ENCODE data around the gene ULBP3.

Gene ULBP3

GRCh38 chr6:150046943-150047342, 22.0 kb downstream of the ULBP3 start:
- H3K4me3 ChIP-seq (ENCODE audit: low read length): no peak overlapping the region
- H3K9me2 ChIP-seq (replicated peaks; ENCODE audit: control insufficient read depth, low read length): no peaks in the 10 kb centered on the region
- no peaks in the 10 kb centered on the region for H4K20me1 ChIP-seq (ENCODE audit: control insufficient read depth, insufficient read depth, low read depth, low read length)
- H3K79me2 ChIP-seq (ENCODE audit: control insufficient read depth, low read length): no peaks in the 10 kb centered on the region
- TF ChIP-seq CTCF (IDR thresholded peaks at IDR 0.05; ENCODE audit: low read depth, low read length, poor library complexity, severe bottlenecking) (no peak), EZH2phosphoT487 (IDR thresholded peaks at IDR 0.05; ENCODE audit: borderline replicate concordance, low read length) (no peak)
- H3F3A ChIP-seq (ENCODE audit: control insufficient read depth, insufficient read depth): no peaks in the 10 kb centered on the region
- H3K27me3 ChIP-seq (ENCODE audit: control insufficient read depth, low read length): peaks cover 9% of the 10 kb centered on the region
- no peak overlapping the region for H3K27ac ChIP-seq (ENCODE audit: low read depth, low read length)
- no peaks in the 10 kb centered on the region for H3K36me3 ChIP-seq (ENCODE audit: control insufficient read depth, low read length)
- no peaks in the 10 kb centered on the region for H3K4me1 ChIP-seq (ENCODE audit: control insufficient read depth, low read length)
- no peak overlapping the region for H3K4me2 ChIP-seq (ENCODE audit: low read length)
- no peaks in the 10 kb centered on the region for H3K9me3 ChIP-seq (ENCODE audit: control insufficient read depth, insufficient read depth, low read length)

GRCh38 chr6:150044621-150045145, 24.2 kb downstream of the ULBP3 start:
- H3K27me3 ChIP-seq (ENCODE audit: control insufficient read depth, low read length): peaks cover 6% of the 10 kb centered on the region
- no peaks in the 10 kb centered on the region for H3K36me3 ChIP-seq (ENCODE audit: control insufficient read depth, low read length)
- H3K79me2 ChIP-seq (ENCODE audit: control insufficient read depth, low read length): no peaks in the 10 kb centered on the region
- no peaks in the 10 kb centered on the region for H3K9me2 ChIP-seq (replicated peaks; ENCODE audit: control insufficient read depth, low read length)
- no peak overlapping the region for H3K4me3 ChIP-seq (ENCODE audit: low read length)
- TF ChIP-seq CTCF (IDR thresholded peaks at IDR 0.05; ENCODE audit: low read depth, low read length, poor library complexity, severe bottlenecking) (no peak), EZH2phosphoT487 (IDR thresholded peaks at IDR 0.05; ENCODE audit: borderline replicate concordance, low read length) (no peak)
- H4K20me1 ChIP-seq (ENCODE audit: control insufficient read depth, insufficient read depth, low read depth, low read length): no peaks in the 10 kb centered on the region
- H3K4me2 ChIP-seq (ENCODE audit: low read length): no peak overlapping the region
- H3F3A ChIP-seq (ENCODE audit: control insufficient read depth, insufficient read depth): no peaks in the 10 kb centered on the region
- no peaks in the 10 kb centered on the region for H3K4me1 ChIP-seq (ENCODE audit: control insufficient read depth, low read length)
- no peak overlapping the region for H3K27ac ChIP-seq (ENCODE audit: low read depth, low read length)
- H3K9me3 ChIP-seq (ENCODE audit: control insufficient read depth, insufficient read depth, low read length): no peaks in the 10 kb centered on the region

DNA sequence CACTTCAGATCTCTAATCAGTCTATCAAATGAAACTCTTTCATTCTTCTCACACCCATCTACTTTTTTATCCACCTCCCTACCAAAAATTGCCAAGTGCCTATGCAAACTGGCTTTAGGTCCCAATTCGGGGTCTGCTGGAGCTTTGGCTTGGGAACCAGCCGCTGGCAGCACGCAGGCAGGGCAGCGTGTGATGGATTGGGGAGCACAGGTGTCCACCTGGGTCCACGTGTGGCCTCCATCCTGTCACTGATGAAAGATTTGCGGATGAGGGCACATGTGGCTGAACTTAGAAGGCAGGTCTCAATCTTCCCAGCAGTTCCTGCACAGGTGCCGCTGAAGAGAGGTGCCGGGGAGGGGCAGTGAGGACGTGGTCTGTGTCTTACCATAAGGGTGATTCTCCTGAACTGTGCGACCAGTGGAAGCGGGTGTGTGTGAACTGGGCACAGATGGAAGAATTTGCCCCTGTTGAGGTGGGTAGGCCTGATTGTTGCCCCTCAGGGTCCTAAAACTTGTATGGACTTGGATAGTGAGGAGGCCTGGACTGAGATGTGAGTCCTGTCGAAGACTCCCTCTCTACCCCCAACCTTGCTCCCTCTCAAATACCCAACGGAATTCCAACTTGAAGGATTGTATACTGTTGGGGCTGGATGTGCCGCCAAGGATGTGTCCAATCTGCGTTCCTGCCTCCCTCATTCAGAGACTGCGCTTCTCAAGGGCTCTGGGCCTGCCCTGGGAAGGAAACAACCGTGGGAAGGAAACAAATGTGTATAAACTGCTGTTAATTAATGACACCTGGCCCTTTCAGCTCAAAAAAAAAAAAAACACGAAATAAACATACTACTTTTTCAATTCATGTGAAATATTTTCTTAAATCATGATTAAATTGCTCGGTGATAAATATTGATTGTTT, 25.2 kb downstream of the ULBP3 start:
- no peak overlapping the region for H3K4me3 ChIP-seq (ENCODE audit: low read length)
- H3K9me3 ChIP-seq (ENCODE audit: control insufficient read depth, insufficient read depth, low read length): no peaks in the 10 kb centered on the region
- H3K4me1 ChIP-seq (ENCODE audit: control insufficient read depth, low read length): no peaks in the 10 kb centered on the region
- H3K27me3 ChIP-seq (ENCODE audit: control insufficient read depth, low read length): peaks cover 12% of the 10 kb centered on the region
- H3K9me2 ChIP-seq (replicated peaks; ENCODE audit: control insufficient read depth, low read length): no peaks in the 10 kb centered on the region
- no peak for TF ChIP-seq EZH2phosphoT487 (IDR thresholded peaks at IDR 0.05; ENCODE audit: borderline replicate concordance, low read length)
- TF ChIP-seq CTCF (IDR thresholded peaks at IDR 0.05; ENCODE audit: low read depth, low read length, poor library complexity, severe bottlenecking): no peak
- H3K36me3 ChIP-seq (ENCODE audit: control insufficient read depth, low read length): no peaks in the 10 kb centered on the region
- no peaks in the 10 kb centered on the region for H3F3A ChIP-seq (ENCODE audit: control insufficient read depth, insufficient read depth)
- H3K4me2 ChIP-seq (ENCODE audit: low read length): no peak overlapping the region
- H3K79me2 ChIP-seq (ENCODE audit: control insufficient read depth, low read length): no peaks in the 10 kb centered on the region
- no peaks in the 10 kb centered on the region for H4K20me1 ChIP-seq (ENCODE audit: control insufficient read depth, insufficient read depth, low read depth, low read length)
- no peak overlapping the region for H3K27ac ChIP-seq (ENCODE audit: low read depth, low read length)
